ENCODE data around the gene ZNF416.

ZNF416 gene

GRCh38 chr19:57578487-57579205, at the start of gene ZNF416:
TSS of gene ZNF416 (minus strand) at chr19:57578911. CDS start at chr19:57578704, 207 bp downstream.
- peak; percentile 98 for DNase-seq

DNA sequence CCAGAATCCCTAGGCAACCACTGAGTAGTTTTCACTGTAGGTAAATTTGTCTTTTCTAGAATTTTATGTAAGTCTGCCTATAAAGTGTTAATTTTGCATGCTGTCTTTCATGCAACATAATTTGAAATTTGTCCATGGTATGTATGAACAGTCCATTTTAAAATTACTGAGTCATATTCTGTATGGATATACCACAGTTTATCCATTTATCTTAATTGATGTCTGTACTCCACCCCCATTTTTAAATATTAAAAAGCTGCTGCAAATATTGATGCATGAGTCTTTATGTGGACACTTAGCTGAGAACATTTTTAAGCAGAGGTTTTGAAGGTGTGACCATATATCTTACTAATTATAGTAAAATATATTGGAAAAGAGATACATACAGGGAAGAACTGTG, 44.4 kb upstream of the ZNF416 start:
- no peak for DNase-seq

DNA sequence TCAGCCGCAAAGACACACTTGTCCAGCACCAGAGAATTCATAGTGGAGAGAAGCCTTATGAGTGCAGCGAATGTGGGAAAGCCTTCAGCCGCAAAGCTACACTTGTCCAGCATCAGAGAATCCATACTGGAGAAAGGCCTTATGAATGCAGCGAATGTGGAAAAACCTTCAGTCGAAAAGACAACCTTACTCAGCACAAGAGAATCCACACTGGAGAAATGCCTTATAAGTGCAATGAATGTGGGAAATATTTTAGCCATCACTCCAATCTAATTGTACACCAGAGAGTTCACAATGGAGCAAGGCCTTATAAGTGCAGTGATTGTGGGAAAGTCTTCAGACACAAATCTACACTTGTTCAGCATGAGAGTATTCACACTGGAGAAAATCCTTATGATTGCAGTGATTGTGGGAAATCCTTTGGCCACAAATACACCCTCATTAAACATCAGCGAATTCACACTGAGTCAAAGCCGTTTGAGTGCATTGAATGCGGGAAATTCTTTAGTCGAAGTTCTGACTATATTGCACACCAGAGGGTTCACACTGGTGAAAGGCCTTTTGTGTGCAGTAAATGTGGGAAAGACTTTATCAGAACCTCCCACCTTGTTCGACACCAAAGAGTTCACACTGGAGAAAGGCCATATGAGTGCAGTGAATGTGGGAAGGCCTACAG, 42.1 kb upstream of the ZNF416 start:
- DNase-seq, result peak; percentile 19

DNA sequence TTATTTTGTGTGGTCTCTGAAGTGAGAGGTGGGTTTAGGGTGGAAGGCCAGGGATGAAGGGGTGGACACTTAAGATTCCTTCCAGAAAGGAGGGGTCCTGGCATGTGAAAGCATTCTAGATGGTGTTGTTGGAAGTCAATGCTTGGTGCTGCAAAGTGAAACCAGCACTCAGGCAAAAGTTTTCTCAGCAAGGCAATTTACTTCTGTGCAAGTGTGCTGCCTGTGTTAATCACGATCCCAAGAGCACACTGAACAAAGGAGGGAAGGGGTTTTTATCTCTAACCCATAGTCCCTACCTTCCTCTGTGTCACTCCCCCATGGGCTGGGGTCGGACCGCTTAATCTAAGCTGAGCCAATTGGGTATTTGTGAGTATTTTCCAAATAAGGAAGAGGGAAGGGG, 36.6 kb upstream of the ZNF416 start:
- no peak for DNase-seq

GRCh38 chr19:57613941-57614743, 35.4 kb upstream of the ZNF416 start, which contains the start of gene ZNF134:
TSS of gene ZNF134 (plus strand) at chr19:57614242. CDS start at chr19:57619469, 5,227 bp downstream.
- peak; percentile 90 for DNase-seq

- DNase-seq, result no peak
Measured at GRCh38 chr19:57611113-57611512, 32.4 kb upstream of the ZNF416 start.

DNA sequence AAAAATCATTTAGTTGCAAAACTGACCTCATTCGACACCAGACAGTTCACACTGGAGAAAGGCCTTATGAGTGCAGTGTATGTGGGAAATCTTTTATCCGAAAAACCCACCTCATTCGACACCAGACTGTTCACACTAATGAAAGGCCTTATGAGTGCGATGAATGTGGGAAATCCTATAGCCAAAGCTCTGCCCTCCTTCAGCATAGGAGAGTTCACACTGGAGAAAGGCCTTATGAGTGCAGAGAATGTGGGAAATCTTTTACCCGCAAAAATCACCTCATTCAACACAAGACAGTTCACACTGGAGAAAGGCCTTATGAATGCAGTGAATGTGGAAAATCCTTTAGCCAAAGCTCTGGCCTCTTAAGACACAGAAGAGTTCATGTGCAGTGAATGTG, 28.2 kb upstream of the ZNF416 start:
- DNase-seq, result no peak

- peak; percentile 94 for DNase-seq
Measured at GRCh38 chr19:57599761-57600383, 21.2 kb upstream of the ZNF416 start, which contains the start of gene ZNF530. TSS of gene ZNF530 (plus strand) at chr19:57599885. CDS start at chr19:57604346, 4,461 bp downstream.

DNA sequence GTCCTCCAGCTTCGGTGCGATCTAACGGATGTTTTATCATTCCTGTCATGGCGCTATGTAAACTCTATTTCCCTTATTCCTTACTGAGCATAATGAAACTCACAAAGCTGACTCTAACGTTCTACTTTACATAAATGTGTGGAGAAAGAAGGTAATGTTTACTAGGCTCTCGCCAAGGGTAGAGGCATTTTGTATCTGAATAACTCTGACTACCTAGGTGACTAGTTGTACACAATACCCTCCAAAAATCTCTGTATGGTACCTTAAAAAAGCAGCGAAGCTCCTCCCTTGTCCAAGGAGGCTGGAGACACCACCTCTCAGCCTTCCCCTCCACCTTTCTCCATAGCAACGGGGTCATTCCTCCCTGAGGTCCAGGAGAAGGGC, 20.7 kb upstream of the ZNF416 start:
- no peak for DNase-seq

- DNase-seq, result peak; percentile 69
Measured at GRCh38 chr19:57587529-57587928, 8.8 kb upstream of the ZNF416 start.

DNA sequence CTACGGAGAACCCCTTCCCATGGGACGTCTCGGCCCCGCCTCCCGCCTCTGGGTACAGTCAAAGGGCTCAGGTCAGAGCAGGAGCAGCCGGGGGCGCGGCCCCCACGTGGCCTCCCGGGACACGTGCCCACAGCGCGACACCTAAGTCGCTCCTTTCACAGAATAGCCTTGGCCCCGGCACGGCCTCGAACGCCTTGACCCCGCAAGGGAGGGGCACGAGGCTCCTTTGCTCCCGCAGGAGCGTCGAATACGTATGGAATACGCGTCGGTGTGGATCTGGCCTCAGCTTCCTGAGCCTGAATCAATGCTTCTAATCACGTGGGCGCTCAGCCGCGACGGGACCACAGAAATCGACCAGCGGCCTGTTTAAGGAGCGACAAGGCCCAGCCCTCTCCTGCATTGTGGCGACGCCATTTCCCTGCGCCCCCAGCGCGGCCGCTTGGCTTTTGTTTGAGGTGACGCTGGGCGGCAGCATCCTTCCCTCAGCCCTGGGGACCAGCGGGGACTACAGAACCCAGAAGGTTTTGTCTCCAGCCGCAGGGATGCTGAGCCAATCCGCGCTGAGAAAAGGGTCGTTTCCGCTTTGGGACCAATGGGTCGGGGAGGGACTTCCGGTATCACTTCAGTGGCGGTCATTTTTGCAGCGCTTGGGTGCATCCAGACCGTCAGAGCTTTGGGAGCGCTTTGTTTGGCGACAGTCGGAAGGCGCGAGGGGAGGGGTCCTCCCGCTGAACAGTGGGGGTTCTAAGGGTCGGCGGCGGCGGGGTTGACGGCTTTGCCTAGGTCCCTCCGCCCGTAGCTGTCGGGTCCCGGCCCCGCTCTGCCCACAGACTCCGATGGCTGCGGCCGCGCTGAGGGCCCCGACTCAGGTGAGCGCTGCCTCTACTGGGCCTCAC, 5.1 kb upstream of the ZNF416 start, which contains the start of gene ZIK1:
Gene ZIK1 (plus strand): TSS at position 625 of the 896 bp plus-strand sequence. CDS start 212 bp downstream, at position 837.
- peak; percentile 96 for DNase-seq

DNA sequence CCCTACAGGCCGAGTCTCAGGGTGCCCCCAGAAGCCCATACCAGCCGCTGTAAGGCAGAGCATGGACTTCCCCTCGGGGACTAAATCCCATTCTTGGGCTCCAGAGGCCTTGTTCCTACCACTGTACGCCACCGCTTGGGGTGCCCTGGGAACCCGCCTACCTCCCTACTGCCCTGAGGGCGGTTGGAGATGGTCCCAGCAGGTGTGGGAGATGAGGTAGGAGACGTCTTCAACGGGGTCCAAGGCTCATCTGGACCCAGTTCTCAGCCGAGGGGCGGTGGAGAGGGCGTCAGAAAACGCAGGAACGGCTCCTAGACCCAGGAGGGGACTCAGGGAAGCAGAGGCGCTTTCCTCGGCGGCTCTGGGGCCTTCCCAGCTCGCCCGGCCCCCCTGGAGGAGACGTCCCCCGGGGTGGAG, 4.4 kb upstream of the ZNF416 start:
- no peak for DNase-seq

- no peak for DNase-seq
Measured at GRCh38 chr19:57576661-57577060, 2.0 kb downstream of the ZNF416 start.

GRCh38 chr19:57572415-57572947, 6.2 kb downstream of the ZNF416 start:
- DNase-seq, result no peak

- DNase-seq, result no peak
Measured at GRCh38 chr19:57570707-57571106, 8.0 kb downstream of the ZNF416 start.

- peak; percentile 38 for DNase-seq
Measured at GRCh38 chr19:57566396-57567265, 12.1 kb downstream of the ZNF416 start.

GRCh38 chr19:57563547-57563946, 15.2 kb downstream of the ZNF416 start:
- no peak for DNase-seq

DNA sequence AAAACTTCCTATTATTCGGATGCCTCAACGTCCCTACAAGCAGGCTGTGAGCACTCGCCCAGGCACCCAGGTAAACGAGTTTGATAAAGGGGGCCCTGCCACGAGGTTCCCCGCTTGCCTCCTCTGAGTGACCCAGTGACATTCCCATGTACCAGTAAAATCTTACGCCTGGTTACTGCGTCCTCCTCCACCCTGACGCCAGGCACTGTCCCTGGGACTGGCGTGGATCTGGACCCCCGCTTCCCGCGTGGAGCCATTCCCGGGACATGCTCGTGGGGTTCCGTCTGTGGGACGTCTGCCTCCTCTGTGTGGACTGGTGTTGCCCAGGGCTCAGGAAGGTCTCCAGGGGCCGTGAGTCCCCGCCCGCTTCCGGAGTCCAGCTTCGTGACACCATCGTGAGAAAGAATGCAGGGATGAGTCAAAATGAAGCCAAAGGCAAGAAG, 18.6 kb downstream of the ZNF416 start:
- peak; percentile 73 for DNase-seq

DNA sequence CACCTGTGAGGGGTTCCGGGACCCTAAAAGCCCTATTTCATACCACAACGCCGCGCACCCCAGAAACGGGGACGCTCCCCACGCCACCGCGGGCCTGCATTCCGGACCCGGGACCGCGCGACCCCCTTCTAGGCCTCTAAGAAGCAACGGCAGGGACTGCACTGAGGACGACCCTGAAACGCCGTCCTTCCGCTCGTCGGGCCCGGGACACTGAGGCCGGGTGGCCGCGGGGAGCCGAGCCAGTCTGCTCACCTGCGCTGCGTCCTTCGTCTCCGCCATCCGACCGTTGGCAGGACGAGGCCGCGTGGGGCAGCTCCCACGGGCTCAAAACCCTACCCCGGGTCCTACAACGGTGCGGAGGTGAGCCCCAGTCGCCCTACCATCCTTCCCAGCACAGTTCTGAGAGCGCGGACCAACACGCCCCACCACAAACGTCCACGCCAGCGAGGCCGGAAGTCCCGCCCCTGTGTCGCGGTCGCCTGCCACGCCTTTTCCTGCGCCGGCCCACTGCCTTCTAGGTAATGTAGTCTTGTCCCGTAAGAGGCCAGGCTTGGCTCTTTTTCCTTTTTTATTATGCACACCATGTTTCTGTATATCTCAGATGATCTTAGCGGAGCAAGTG, 19.2 kb downstream of the ZNF416 start, which contains the start of gene ZNF550:
Gene ZNF550 (minus strand): TSS at position 460 of the 622 bp plus-strand sequence. CDS start 181 bp downstream, at position 279.
- peak; percentile 86 for DNase-seq

- peak; percentile 15 for DNase-seq
Measured at GRCh38 chr19:57559008-57559403, 19.7 kb downstream of the ZNF416 start.
